ENCODE data around the gene UBA3.

- TF ChIP-seq POLR2AphosphoS5 (IDR thresholded peaks at IDR 0.05; ENCODE audit: low read depth) (no peak), CTCF (IDR thresholded peaks at IDR 0.05; ENCODE audit: insufficient read depth, low read length) (no peak)
Observed at GRCh38 chr3:69119681-69120080, 39.5 kb upstream of the UBA3 start.
